Left colon (tissue), 2 donors: Measurements from ENCODE around the gene DIPK1A. TPM values are rescaled to one million over a fixed set of nuclear protein-coding genes. Genes with fewer than 3 reads are reported as not detected.

Source experiments
- ATAC-seq: fragments of 200-7000 bp; cut with Tn5 transposase; one replicate; pipeline ENCODE4 v1.9.1; 2020; ENCODE audit warnings: mild to moderate bottlenecking, moderate library complexity
- DNase-seq, 2 donors: peaks; one replicate each; pipeline ENCODE4 v3.0.0-alpha.2; 2020
- intact Hi-C, 2 donors: fragments of 100-400 bp; cut with DNase I in 1 of 2; cut with micrococcal nuclease in 1 of 2; formaldehyde crosslinking; loops; one replicate each; pipeline versions ENCODE4 v1.11.2 to v1.14.0; 2022; cut with DNase I, micrococcal nuclease
- long read RNA-seq: library from polyadenylated mRNA; unstranded; transcript quantifications from one replicate; pipeline ENCODE4 v2.0.0, GENCODE V29; 2021
- total RNA-seq, 2 donors: library from RNA; stranded (reverse); fragmentation: NEBNext Ultra II Directional; extraction: Animal tissue kit (Norgen Biotek cat#: 25700); gene quantifications; one replicate each; pipeline ENCODE4 v1.2.1, GENCODE V29; 2021
- donor health status: DM: no; HTN: no; CAD: no.
- donor health status: DM: yes; HTN: yes; CAD: no.

DIPK1A gene
- total RNA-seq, result 10 to 100 TPM; 14.0 to 16.5 TPM
- long read RNA-seq, transcript FAM69A-201 (5 exons, 2,574 nt), result major isoform, 34 of 36 reads
- long read RNA-seq, partial matches to known transcripts, result 0 of 36 reads
- long read RNA-seq, other reads (novel, unspliced or antisense), result 2 of 36 reads

GRCh38 chr1:92961131-92961895 lies at the start of gene DIPK1A:
Gene DIPK1A (minus strand): TSS chr1:92961462. CDS start chr1:92961429, 33 bp downstream.
- peak; percentile 76 for ATAC-seq
- intact Hi-C loops, result loop anchor here in 1 of 2 donors (2.0 kb wide), 1 partner anchor 103 kb away; no protein-coding TSS in a partner anchor

GRCh38 chr1:93007941-93008577 lies 46.8 kb upstream of the DIPK1A start:
- ATAC-seq (no peak), DNase-seq (no peak)
- intact Hi-C loops, result no loop called here

More at GRCh38 chr1:92961131-92961895, at the start of gene DIPK1A:
- peak; percentile 81 to 84 for DNase-seq

GRCh38 chr1:93005252-93005598 lies 44.0 kb upstream of the DIPK1A start:
- intact Hi-C loops, result no loop called here
- DNase-seq (no peak), ATAC-seq (no peak)

- ATAC-seq (no peak), DNase-seq (no peak)
- intact Hi-C loops, result no loop called here
These were observed 43.4 kb upstream of the DIPK1A start for GRCh38 chr1:93004566-93005251.

DNA sequence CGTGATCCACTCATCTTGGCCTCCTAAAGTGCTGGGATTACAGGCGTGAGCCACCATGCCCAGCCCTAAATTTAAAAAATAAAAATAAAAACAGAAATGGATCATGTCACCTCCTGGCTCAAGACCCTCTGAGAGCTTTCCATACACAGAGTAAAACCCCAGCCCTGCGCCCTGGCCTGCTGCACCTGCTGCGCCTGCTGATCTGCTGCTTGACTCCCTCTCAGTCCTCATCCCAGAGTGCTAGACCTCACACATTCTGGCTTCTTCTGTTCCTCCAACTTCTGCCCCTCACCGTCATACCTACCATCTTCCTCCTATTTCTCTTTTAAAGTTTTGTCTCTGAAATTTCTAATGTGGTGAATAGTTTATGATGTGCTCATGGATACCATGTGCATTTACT lies 42.7 kb upstream of the DIPK1A start:
- DNase-seq (no peak), ATAC-seq (no peak)
- intact Hi-C loops, result no loop called here

GRCh38 chr1:93002781-93003180 lies 41.5 kb upstream of the DIPK1A start:
- intact Hi-C loops, result no loop called here
- ATAC-seq, result no peak

GRCh38 chr1:93001893-93002292 lies 40.6 kb upstream of the DIPK1A start:
- intact Hi-C loops, result no loop called here
- ATAC-seq, result no peak

More at GRCh38 chr1:93002781-93003180, 41.5 kb upstream of the DIPK1A start:
- DNase-seq, result no peak

GRCh38 chr1:93000751-93001175 lies 39.5 kb upstream of the DIPK1A start:
- ATAC-seq (no peak), DNase-seq (no peak)
- intact Hi-C loops, result no loop called here

More at GRCh38 chr1:93001893-93002292, 40.6 kb upstream of the DIPK1A start:
- no peak for DNase-seq

DNA sequence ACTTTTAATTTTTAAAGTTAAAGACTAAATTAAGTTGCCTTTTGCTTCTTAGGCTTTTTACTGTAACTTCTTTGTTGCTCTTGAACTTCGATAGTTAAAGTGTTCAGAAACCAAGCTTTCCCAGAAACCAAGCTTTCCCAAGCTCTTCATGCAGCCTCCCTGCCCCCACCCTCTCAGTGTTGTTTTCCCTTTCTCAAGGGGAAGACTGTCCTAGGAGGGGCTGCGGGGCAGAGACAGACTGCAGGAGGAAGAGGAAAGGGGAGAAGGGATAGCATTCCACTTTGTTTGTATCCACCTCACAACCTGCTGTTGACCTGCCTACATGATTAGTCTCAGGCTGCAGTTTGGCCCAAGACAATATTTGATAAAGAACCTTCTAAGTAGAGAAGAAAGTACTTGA lies 39.0 kb upstream of the DIPK1A start:
- ATAC-seq, result no peak
- intact Hi-C loops, result no loop called here
- no peak for DNase-seq

GRCh38 chr1:92998821-92999220 lies 37.6 kb upstream of the DIPK1A start:
- DNase-seq (no peak), ATAC-seq (no peak)
- intact Hi-C loops, result loop anchor here in 1 of 2 donors (10.0 kb wide), 1 partner anchor 134 kb away; no protein-coding TSS in a partner anchor

- ATAC-seq, result peak; percentile 91
- intact Hi-C loops, result loop anchor here (2.0 to 10.0 kb wide), 2 partner anchors 131 to 137 kb away; no protein-coding TSS in a partner anchor
- peak; percentile 30 to 65 for DNase-seq
These were observed 34.5 kb upstream of the DIPK1A start for GRCh38 chr1:92995441-92996430.

DNA sequence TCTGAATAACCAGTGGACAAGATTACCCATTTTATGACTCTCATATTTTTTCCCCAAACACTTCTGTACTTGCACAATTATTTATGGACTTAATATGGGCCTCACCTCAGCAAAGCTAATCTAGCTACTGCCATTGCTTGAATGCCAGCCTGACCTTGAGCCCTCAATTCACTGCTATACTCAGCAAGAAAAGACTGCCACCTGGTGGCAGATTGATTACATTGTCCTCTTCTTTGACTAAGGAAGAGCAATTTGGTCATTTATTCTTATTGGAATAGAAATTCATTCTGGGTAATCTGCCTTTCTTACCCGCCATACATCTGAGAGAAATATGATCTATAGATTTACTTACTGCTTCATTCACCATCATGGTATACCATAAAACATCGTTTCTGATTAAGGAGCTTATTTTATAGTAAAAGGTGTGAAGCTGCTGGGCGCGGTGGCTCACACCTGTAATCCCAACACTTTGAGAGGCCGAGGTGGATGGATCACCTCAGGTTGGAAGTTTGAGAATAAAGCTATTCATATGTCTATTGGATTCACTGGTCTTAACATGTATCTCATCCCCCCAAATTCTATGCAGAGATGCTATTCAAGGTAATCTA lies 32.9 kb upstream of the DIPK1A start:
- intact Hi-C loops, result loop anchor here (2.0 to 10.0 kb wide), 2 partner anchors 129 to 135 kb away; no protein-coding TSS in a partner anchor
- DNase-seq (peak; percentile 75 to 78), ATAC-seq (peak; percentile 73)

DNA sequence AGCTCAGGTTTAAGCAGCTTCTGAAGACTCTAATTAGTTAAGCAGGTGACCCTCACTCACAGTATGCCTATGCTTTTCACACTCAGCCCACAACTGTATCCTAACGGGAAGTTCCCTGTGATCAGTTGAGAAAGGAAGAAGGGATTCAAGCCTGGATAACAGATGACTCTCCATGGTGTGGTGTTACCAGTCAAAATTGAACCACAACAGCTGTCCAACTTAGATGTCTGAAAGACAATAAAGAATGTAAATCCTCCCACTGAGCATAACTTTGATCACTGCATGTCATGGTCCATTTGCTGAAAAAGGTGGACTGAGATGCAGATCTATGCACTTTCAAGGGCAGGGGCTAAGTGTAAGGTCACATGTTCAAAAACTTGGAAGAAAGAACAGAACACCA lies 32.3 kb upstream of the DIPK1A start:
- intact Hi-C loops, result loop anchor here in 1 of 2 donors (10.0 kb wide), 1 partner anchor 129 kb away; no protein-coding TSS in a partner anchor
- DNase-seq (no peak), ATAC-seq (no peak)

GRCh38 chr1:92992877-92993276 lies 31.6 kb upstream of the DIPK1A start:
- no peak for ATAC-seq
- intact Hi-C loops, result loop anchor here in 1 of 2 donors (10.0 kb wide), 1 partner anchor 128 kb away; no protein-coding TSS in a partner anchor

DNA sequence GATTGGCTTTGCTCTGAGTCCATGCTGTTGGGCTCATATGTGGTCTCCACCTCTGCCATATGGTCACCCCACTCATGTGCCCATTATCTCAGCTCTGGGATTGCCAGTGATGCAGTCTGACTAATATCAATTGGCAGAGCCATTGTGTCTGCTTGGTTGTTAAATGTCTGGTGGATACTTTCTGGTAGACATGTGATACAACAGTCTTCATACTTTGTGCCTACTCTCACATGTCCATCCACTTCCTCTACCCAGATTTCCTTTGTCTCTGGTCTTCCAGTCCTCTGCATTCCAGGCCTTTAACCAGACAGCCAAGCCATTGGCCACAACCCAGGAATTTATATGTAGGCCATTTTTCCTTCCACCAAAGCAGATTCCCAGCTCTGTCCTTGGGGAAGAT lies 30.8 kb upstream of the DIPK1A start:
- intact Hi-C loops, result loop anchor here in 1 of 2 donors (10.0 kb wide), 1 partner anchor 127 kb away; no protein-coding TSS in a partner anchor
- no peak for ATAC-seq
- DNase-seq, result no peak

More at GRCh38 chr1:92992877-92993276, 31.6 kb upstream of the DIPK1A start:
- no peak for DNase-seq

GRCh38 chr1:92990828-92991227 lies 29.6 kb upstream of the DIPK1A start:
- intact Hi-C loops, result loop anchor here in 1 of 2 donors (10.0 kb wide), 1 partner anchor 126 kb away; no protein-coding TSS in a partner anchor
- ATAC-seq (no peak), DNase-seq (no peak)

- ATAC-seq (no peak), DNase-seq (no peak)
- intact Hi-C loops, result loop anchor here in 1 of 2 donors (10.0 kb wide), 1 partner anchor 125 kb away; no protein-coding TSS in a partner anchor
These were observed 28.8 kb upstream of the DIPK1A start for GRCh38 chr1:92989936-92990583.
